PC-9 (cell line): ENCODE data around the gene KDM6A. TPM values are rescaled to one million over a fixed set of nuclear protein-coding genes. Genes with fewer than 3 reads are reported as not detected.

ENCODE experiments used
- BruUV-seq: library from RNA; stranded (reverse); fragments of 400-500 nt; replicated peaks from 2 replicates; lab custom pipeline; 2021; lab: Mats Ljungman, UMichigan
- CTCF ChIA-PET: fragments of 300-600 bp; sonication (Branson Sonifier 250); formaldehyde crosslinking; loops from one replicate; lab custom pipeline; 2022; ENCODE audit warnings: antibody characterized with exemption; lab: Charles Lee
- POLR2A ChIA-PET: fragments of 300-600 bp; sonication (Branson Sonifier 250); formaldehyde crosslinking; loops from one replicate; lab custom pipeline; 2022; ENCODE audit warnings: antibody characterized with exemption; ENCODE audit not compliant: unreplicated experiment; lab: Charles Lee
- DNase-seq, 2 experiments: peaks; one replicate each; pipeline versions ENCODE4 v3.0.0 to v3.0.0-alpha.2; 2015 to 2022; ENCODE audit warnings: mixed read lengths in 1 of 2
- H2AFZ ChIP-seq: fragments of 200-600 bp; sonication (generic); 2 replicates; pipeline ENCODE4 v1.8.1; 2017; ENCODE audit warnings: antibody characterized with exemption
- H3F3A ChIP-seq: fragments of 200-600 bp; sonication (generic); 2 replicates; pipeline ENCODE4 v1.8.1; 2017; ENCODE audit warnings: antibody characterized with exemption, mild to moderate bottlenecking, low read depth; ENCODE audit not compliant: insufficient read depth
- H3K27ac ChIP-seq: fragments of 200-600 bp; sonication (generic); 2 replicates; pipeline ENCODE4 v1.6.1; 2016; ENCODE audit warnings: mixed run types
- H3K27me3 ChIP-seq: fragments of 200-600 bp; sonication (generic); 2 replicates; pipeline ENCODE4 v1.6.1; 2016; ENCODE audit warnings: low read depth, mixed run types; ENCODE audit not compliant: insufficient read depth
- H3K36me3 ChIP-seq: fragments of 200-600 bp; sonication (generic); 2 replicates; pipeline ENCODE4 v1.6.1; 2016; ENCODE audit warnings: low read depth, mixed run types
- H3K4me1 ChIP-seq: fragments of 200-600 bp; sonication (generic); replicated peaks from 2 replicates; pipeline ENCODE4 v1.6.1; 2016; ENCODE audit warnings: mixed run types; ENCODE audit not compliant: insufficient read depth
- H3K4me2 ChIP-seq: fragments of 200-600 bp; sonication (generic); 2 replicates; pipeline ENCODE4 v1.6.1; 2017; ENCODE audit warnings: mixed run types
- H3K4me3 ChIP-seq: fragments of 200-600 bp; sonication (generic); 2 replicates; pipeline ENCODE4 v1.6.1; 2016; ENCODE audit warnings: mixed run types
- H3K79me2 ChIP-seq: fragments of 200-600 bp; sonication (generic); 2 replicates; pipeline ENCODE4 v1.6.1; 2017; ENCODE audit warnings: low read depth, mixed run types
- H3K9me2 ChIP-seq: fragments of 200-600 bp; sonication (generic); 2 replicates; pipeline ENCODE4 v1.8.1; 2017; ENCODE audit warnings: mild to moderate bottlenecking; ENCODE audit not compliant: insufficient read depth
- H3K9me3 ChIP-seq: fragments of 200-600 bp; sonication (generic); 2 replicates; pipeline ENCODE4 v1.8.1; 2016; ENCODE audit warnings: low read depth; ENCODE audit not compliant: insufficient read depth
- H4K20me1 ChIP-seq: fragments of 200-600 bp; sonication (generic); 2 replicates; pipeline ENCODE4 v1.8.1; 2017; ENCODE audit not compliant: insufficient read depth
- CTCF ChIP-seq: fragments of 200-600 bp; sonication (generic); conservative IDR thresholded peaks from 2 replicates; pipeline ENCODE4 v1.6.1; 2017; ENCODE audit warnings: mixed run types, antibody characterized with exemption, mild to moderate bottlenecking, moderate library complexity
- EZH2 ChIP-seq: fragments of 200-600 bp; sonication (generic); IDR thresholded peaks from 2 replicates; pipeline ENCODE4 v1.8.0; 2017; ENCODE audit warnings: antibody characterized with exemption, low read depth
- intact Hi-C: fragments of 100-400 bp; cut with micrococcal nuclease; formaldehyde crosslinking; loops from one replicate; pipeline ENCODE4 v1.10.0; 2022; ENCODE audit not compliant: unreplicated experiment
- total RNA-seq: library from RNA; stranded (reverse); gene quantifications from 2 replicates; pipeline ENCODE4 v1.2.3, GENCODE V29; 2021

KDM6A gene
- total RNA-seq, 1 experiment from 2014 or later = 20.5 TPM

GRCh38 chrX:44871114-44871645 lies 1.8 kb upstream of the KDM6A start:
- peak overlapping the region; percentile 60 for H3K4me2 ChIP-seq
- no peak for DNase-seq
- H3K27me3 ChIP-seq = no peaks in the 10 kb centered on the region
- TF ChIP-seq EZH2 (no peak), CTCF (no peak)
- no peaks in the 10 kb centered on the region for H3K36me3 ChIP-seq
- no TSS peak for BruUV-seq
- H3K27ac ChIP-seq = no peak overlapping the region
- no peaks in the 10 kb centered on the region for H3F3A ChIP-seq
- H3K9me3 ChIP-seq = no peaks in the 10 kb centered on the region
- POLR2A ChIA-PET = no interaction called here
- H3K9me2 ChIP-seq = no peaks in the 10 kb centered on the region
- peak overlapping the region; percentile 58; the same call in 1 of the 2 replicates for H3K4me3 ChIP-seq
- intact Hi-C loops = no loop called here
- peaks cover 6% of the 10 kb centered on the region; the same call in 1 of the 2 replicates for H3K4me1 ChIP-seq
- H2AFZ ChIP-seq = no peak overlapping the region
- peaks cover 23% of the 10 kb centered on the region for H3K79me2 ChIP-seq
- CTCF ChIA-PET = no interaction called here
- no peaks in the 10 kb centered on the region for H4K20me1 ChIP-seq

- intact Hi-C loops = loop anchor here (2.0 kb wide), 1 partner anchor 199 kb away; no protein-coding TSS in a partner anchor
- no peaks in the 10 kb centered on the region for H3F3A ChIP-seq
- H3K27ac ChIP-seq = peak overlapping the region; percentile 61
- no peak overlapping the region; the same call in 1 of the 2 replicates for H2AFZ ChIP-seq
- DNase-seq = peak in 1 of 2 experiments; percentile 20
- ChIA-PET CTCF (interaction anchor here (0.7 kb wide), 2 partner anchors 229 to 800 kb away, joined by 4 to 8 read pairs; no protein-coding TSS in a partner anchor), POLR2A (interaction anchor here (0.6 kb wide), 1 partner anchor 441 kb away, joined by 13 read pairs; no protein-coding TSS in a partner anchor)
- H3K4me1 ChIP-seq = peaks cover 7% of the 10 kb centered on the region; the same call in 1 of the 2 replicates
- no peaks in the 10 kb centered on the region for H3K9me2 ChIP-seq
- H3K27me3 ChIP-seq = no peaks in the 10 kb centered on the region
- H4K20me1 ChIP-seq = no peaks in the 10 kb centered on the region
- TSS peak; percentile 70 for BruUV-seq
- H3K4me3 ChIP-seq = peak overlapping the region; percentile 58
- no peak for TF ChIP-seq CTCF
- no peak for TF ChIP-seq EZH2
- H3K79me2 ChIP-seq = peaks cover 31% of the 10 kb centered on the region
- H3K4me2 ChIP-seq = peak overlapping the region; percentile 60
- no peaks in the 10 kb centered on the region for H3K9me3 ChIP-seq
- H3K36me3 ChIP-seq = no peaks in the 10 kb centered on the region
Observed at GRCh38 chrX:44871931-44872820, 812 bp upstream of the KDM6A start.
